Smooth muscle cell (in vitro differentiated cells): Measurements from ENCODE around the gene IL15. TPM values are rescaled to one million over a fixed set of nuclear protein-coding genes. Genes with fewer than 3 reads are reported as not detected.

Source experiments
- DNase-seq: peaks from one replicate; lab custom pipeline; 2025; ENCODE audit not compliant: unreplicated experiment; lab: John Stamatoyannopoulos, UW
- H2AFZ ChIP-seq: fragments of 200-600 bp; sonication (generic); 2 replicates; pipeline ENCODE4 v1.6.0; 2016; ENCODE audit warnings: antibody characterized with exemption, low read depth, mild to moderate bottlenecking
- H3F3A ChIP-seq: fragments of 200-600 bp; sonication (generic); 2 replicates; pipeline ENCODE4 v1.6.0; 2017; ENCODE audit warnings: antibody characterized with exemption, low read depth
- H3K27ac ChIP-seq: fragments of 200-600 bp; sonication (generic); 2 replicates; pipeline ENCODE4 v1.5.1; 2016; ENCODE audit warnings: low read depth, mild to moderate bottlenecking
- H3K27me3 ChIP-seq: fragments of 200-600 bp; sonication (generic); 2 replicates; pipeline ENCODE4 v1.6.1; 2016; ENCODE audit warnings: low read depth, mild to moderate bottlenecking
- H3K36me3 ChIP-seq: fragments of 200-600 bp; sonication (generic); 2 replicates; pipeline ENCODE4 v1.5.1; 2016; ENCODE audit warnings: low read depth
- H3K4me1 ChIP-seq: fragments of 200-600 bp; sonication (generic); 2 replicates; pipeline ENCODE4 v1.5.1; 2016; ENCODE audit warnings: low read depth
- H3K4me2 ChIP-seq: fragments of 200-600 bp; sonication (generic); 2 replicates; pipeline ENCODE4 v1.6.0; 2016; ENCODE audit warnings: mild to moderate bottlenecking
- H3K4me3 ChIP-seq: fragments of 200-600 bp; sonication (generic); 2 replicates; pipeline ENCODE4 v1.5.1; 2016; ENCODE audit warnings: mild to moderate bottlenecking
- H3K79me2 ChIP-seq: fragments of 200-600 bp; sonication (generic); 2 replicates; pipeline ENCODE4 v1.6.0; 2016; ENCODE audit warnings: low read depth, mild to moderate bottlenecking
- H3K9ac ChIP-seq: fragments of 200-600 bp; sonication (generic); 2 replicates; pipeline ENCODE4 v1.6.0; 2016; ENCODE audit warnings: low read depth
- H3K9me3 ChIP-seq: fragments of 200-600 bp; sonication (generic); replicated peaks from 2 replicates; pipeline ENCODE4 v1.5.1; 2016; ENCODE audit warnings: low read depth
- H4K20me1 ChIP-seq: fragments of 200-600 bp; sonication (generic); 2 replicates; pipeline ENCODE4 v1.6.0; 2016; ENCODE audit warnings: low read depth
- CTCF ChIP-seq: fragments of 200-600 bp; sonication (generic); IDR thresholded peaks from 2 replicates; pipeline ENCODE4 v1.5.1; 2017; ENCODE audit warnings: borderline replicate concordance, mild to moderate bottlenecking, antibody characterized with exemption; ENCODE audit not compliant: insufficient read depth, poor library complexity, severe bottlenecking
- polyA plus RNA-seq: library from polyadenylated mRNA; unstranded; fragments of >200 nt; fragmentation: Nextera tagmentation; extraction: Ambion mirVana; gene quantifications from 2 replicates; pipeline ENCODE4 v1.2.1, GENCODE V29; 2016
- total RNA-seq: library from RNA; depleted of rRNA; stranded (reverse); fragments of >200 nt; gene quantifications from 2 replicates; pipeline ENCODE4 v1.2.3, GENCODE V29; 2014

IL15 gene
- total and polyA plus RNA-seq, 2 experiments from 2014 or later: 0.73 to 2.2 TPM

- no peak overlapping the region for H2AFZ ChIP-seq
- DNase-seq: no peak
- no peaks in the 10 kb centered on the region for H4K20me1 ChIP-seq
- no peaks in the 10 kb centered on the region for H3K79me2 ChIP-seq
- no peaks in the 10 kb centered on the region for H3F3A ChIP-seq
- no peak overlapping the region for H3K27ac ChIP-seq
- H3K36me3 ChIP-seq: no peaks in the 10 kb centered on the region
- H3K4me3 ChIP-seq: no peak overlapping the region
- TF ChIP-seq CTCF: no peak
- no peak overlapping the region for H3K9ac ChIP-seq
- no peaks in the 10 kb centered on the region for H3K9me3 ChIP-seq
- H3K27me3 ChIP-seq: no peaks in the 10 kb centered on the region
- no peaks in the 10 kb centered on the region for H3K4me1 ChIP-seq
- no peak overlapping the region for H3K4me2 ChIP-seq
Observed at GRCh38 chr4:141721174-141721573, 84.8 kb downstream of the IL15 start.

DNA sequence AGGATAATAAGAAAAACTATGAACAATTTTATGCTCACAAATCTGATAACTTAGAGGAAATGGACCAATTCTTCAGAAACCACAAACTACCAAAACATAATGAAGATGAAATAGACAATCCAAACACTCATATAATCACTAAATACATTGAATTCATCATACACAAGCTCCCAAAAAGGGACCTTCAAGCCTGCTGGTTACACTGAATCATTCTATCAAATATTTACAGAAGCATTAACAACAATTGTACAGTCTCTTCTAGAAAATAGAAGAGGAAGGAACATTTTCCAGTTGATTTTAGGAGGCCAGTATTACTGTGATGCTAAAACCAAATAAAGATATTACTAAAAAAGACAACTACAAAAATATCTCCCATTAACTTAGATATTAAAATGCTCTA is 88.3 kb downstream of the IL15 start:
- Histone ChIP-seq H3F3A (no peaks in the 10 kb centered on the region), H3K9ac (no peak overlapping the region), H3K4me2 (no peak overlapping the region), H2AFZ (no peak overlapping the region), H3K27ac (no peak overlapping the region), H3K36me3 (no peaks in the 10 kb centered on the region), H4K20me1 (no peaks in the 10 kb centered on the region), H3K9me3 (no peaks in the 10 kb centered on the region), H3K4me3 (no peak overlapping the region), H3K4me1 (no peaks in the 10 kb centered on the region), H3K27me3 (no peaks in the 10 kb centered on the region), H3K79me2 (no peaks in the 10 kb centered on the region)
- no peak for TF ChIP-seq CTCF
- DNase-seq: no peak

DNA sequence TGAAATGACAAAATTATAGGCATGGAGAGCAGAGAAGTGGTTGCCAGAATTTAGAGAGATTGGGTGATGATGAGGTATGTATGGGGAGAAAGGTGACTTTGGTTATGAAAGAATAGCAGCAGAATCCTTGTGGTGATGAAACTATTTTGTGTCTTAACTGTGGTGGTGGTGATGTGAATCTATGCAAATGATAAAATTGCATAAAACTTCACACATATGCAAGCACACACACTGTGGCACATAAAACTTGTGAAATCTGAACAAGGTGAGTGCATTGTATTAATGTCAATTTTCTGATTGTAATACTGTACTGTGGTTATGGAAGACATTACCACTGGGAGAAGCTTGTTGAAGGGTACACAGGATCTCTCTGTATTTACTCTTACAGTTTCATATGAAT is 91.0 kb downstream of the IL15 start:
- Histone ChIP-seq H3K4me3 (no peak overlapping the region), H2AFZ (no peak overlapping the region), H3F3A (no peaks in the 10 kb centered on the region), H4K20me1 (no peaks in the 10 kb centered on the region), H3K27ac (no peak overlapping the region), H3K79me2 (no peaks in the 10 kb centered on the region), H3K27me3 (no peaks in the 10 kb centered on the region), H3K4me1 (no peaks in the 10 kb centered on the region), H3K4me2 (no peak overlapping the region), H3K9me3 (no peaks in the 10 kb centered on the region), H3K9ac (no peak overlapping the region), H3K36me3 (no peaks in the 10 kb centered on the region)
- no peak for TF ChIP-seq CTCF
- no peak for DNase-seq

GRCh38 chr4:141730805-141731204 is 94.4 kb downstream of the IL15 start:
- Histone ChIP-seq H3K79me2 (no peaks in the 10 kb centered on the region), H3K4me1 (no peaks in the 10 kb centered on the region), H3K36me3 (no peaks in the 10 kb centered on the region), H2AFZ (peak overlapping the region; percentile 9), H3K4me2 (peak overlapping the region; percentile 7), H3K27me3 (no peaks in the 10 kb centered on the region), H3K27ac (peak overlapping the region; percentile 38), H3F3A (no peaks in the 10 kb centered on the region), H4K20me1 (no peaks in the 10 kb centered on the region), H3K4me3 (no peak overlapping the region), H3K9me3 (no peaks in the 10 kb centered on the region), H3K9ac (no peak overlapping the region)
- TF ChIP-seq CTCF: no peak
- no peak for DNase-seq
